ENCODE measurements around the gene RAB11FIP4. TPM values are rescaled to one million over a fixed set of nuclear protein-coding genes. Genes with fewer than 3 reads are reported as not detected.

Gene RAB11FIP4
- total and polyA plus RNA-seq, 2 donors (not counting 3 experiments of a cell fraction or from before 2014, with no cell fraction given): 0.08 to 0.38 TPM

DNA sequence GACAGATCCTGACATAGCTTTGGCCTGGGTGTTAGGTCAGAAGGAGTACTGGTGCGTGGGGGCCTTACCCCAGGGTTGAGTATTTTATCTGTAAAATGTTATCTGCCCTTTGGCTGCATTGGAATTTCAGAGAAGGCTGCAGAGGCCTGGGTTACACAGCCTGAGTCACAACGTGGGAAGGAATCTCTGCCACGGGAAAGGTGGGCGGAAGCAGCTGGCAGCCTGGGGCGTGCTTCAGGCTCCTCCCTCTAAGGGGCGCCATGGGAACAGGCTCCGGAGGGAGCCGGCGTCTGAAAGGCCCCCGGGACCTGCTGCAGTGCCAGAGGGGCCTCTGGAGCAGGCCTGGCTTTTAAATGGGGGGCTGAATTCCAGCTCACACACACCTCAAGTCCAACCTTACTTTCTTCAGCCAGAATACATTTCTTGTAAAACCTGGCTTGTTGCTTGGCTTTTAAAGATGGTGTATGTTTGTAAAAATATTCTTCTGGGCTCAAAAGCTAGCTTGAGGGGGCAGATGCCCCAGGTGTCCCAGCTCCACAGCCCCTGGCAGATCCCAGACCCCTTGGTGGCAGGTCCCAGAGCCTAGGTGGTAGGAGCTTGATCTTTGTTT is 142.2 kb downstream of the RAB11FIP4 start:
- CTCF ChIA-PET: interaction anchor here (0.9 to 3.1 kb wide), 8 partner anchors 8 to 368 kb away, joined by 3 to 33 read pairs (median 5); partner anchors contain the start of gene UTP6
- H4K20me1 ChIP-seq (replicated peaks; ENCODE audit: control insufficient read depth, extremely low read depth, insufficient read depth, low read length): no peaks in the 10 kb centered on the region
- no peak overlapping the region for H3K4me2 ChIP-seq (ENCODE audit: insufficient read depth, low read length)
- H3K36me3 ChIP-seq (ENCODE audit: control insufficient read depth in 2 of 2, extremely low read depth in 1 of 2, insufficient read depth in 2 of 2, low read length in 2 of 2): no peaks in the 10 kb centered on the region
- DNase-seq (ENCODE audit: low read depth, low spot score) (peak; percentile 44), FAIRE-seq (peak; percentile 73)
- H2AFZ ChIP-seq (ENCODE audit: low read depth, low read length): no peak overlapping the region
- H3K9me1 ChIP-seq (replicated peaks; ENCODE audit: control insufficient read depth, extremely low read depth, insufficient read depth, low read length): no peaks in the 10 kb centered on the region
- intact Hi-C loops (cut with micrococcal nuclease) (loop anchor here (2.0 kb wide), 1 partner anchor 309 kb away; no protein-coding TSS in a partner anchor), dilution Hi-C loops (cut with MboI; ENCODE audit: extremely low pct_ligation_motif_present, low sequenced_read_pairs) (no loop called here)
- H3K27me3 ChIP-seq (ENCODE audit: control insufficient read depth in 2 of 2, insufficient read depth in 2 of 2, low read length in 2 of 2): no peaks in the 10 kb centered on the region
- H3K4me3 ChIP-seq (replicated peaks in 1 of 3; ENCODE audit: insufficient read depth in 1 of 3, low read depth in 1 of 3, low read length in 3 of 3): no peak overlapping the region
- no peaks in the 10 kb centered on the region for H3K4me1 ChIP-seq (ENCODE audit: control insufficient read depth, extremely low read depth, insufficient read depth, low read length)
- no TSS peak for BruUV-seq (replicated peaks)
- H3K9ac ChIP-seq (replicated peaks; ENCODE audit: extremely low read depth, insufficient read depth, low read length): no peak overlapping the region
- H3K27ac ChIP-seq (ENCODE audit: insufficient read depth, low read depth, low read length): no peak overlapping the region
- H3K9me3 ChIP-seq (replicated peaks; ENCODE audit: control insufficient read depth, insufficient read depth, low read length): no peaks in the 10 kb centered on the region
- POLR2A ChIA-PET: no interaction called here
- H3K79me2 ChIP-seq (ENCODE audit: control insufficient read depth, insufficient read depth, low read length): no peaks in the 10 kb centered on the region
- TF ChIP-seq POLR2AphosphoS5 (IDR thresholded peaks at IDR 0.05; ENCODE audit: insufficient read depth, low read depth, low read length): no peak
- TF ChIP-seq, protein P1, sequence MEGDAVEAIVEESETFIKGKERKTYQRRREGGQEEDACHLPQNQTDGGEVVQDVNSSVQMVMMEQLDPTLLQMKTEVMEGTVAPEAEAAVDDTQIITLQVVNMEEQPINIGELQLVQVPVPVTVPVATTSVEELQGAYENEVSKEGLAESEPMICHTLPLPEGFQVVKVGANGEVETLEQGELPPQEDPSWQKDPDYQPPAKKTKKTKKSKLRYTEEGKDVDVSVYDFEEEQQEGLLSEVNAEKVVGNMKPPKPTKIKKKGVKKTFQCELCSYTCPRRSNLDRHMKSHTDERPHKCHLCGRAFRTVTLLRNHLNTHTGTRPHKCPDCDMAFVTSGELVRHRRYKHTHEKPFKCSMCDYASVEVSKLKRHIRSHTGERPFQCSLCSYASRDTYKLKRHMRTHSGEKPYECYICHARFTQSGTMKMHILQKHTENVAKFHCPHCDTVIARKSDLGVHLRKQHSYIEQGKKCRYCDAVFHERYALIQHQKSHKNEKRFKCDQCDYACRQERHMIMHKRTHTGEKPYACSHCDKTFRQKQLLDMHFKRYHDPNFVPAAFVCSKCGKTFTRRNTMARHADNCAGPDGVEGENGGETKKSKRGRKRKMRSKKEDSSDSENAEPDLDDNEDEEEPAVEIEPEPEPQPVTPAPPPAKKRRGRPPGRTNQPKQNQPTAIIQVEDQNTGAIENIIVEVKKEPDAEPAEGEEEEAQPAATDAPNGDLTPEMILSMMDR (IDR thresholded peaks at IDR 0.05; ENCODE audit: extremely low read depth in 1 of 2, insufficient read depth in 1 of 2, low read depth in 1 of 2, low read length in 2 of 2): peak; percentile 20 to 36

DNA sequence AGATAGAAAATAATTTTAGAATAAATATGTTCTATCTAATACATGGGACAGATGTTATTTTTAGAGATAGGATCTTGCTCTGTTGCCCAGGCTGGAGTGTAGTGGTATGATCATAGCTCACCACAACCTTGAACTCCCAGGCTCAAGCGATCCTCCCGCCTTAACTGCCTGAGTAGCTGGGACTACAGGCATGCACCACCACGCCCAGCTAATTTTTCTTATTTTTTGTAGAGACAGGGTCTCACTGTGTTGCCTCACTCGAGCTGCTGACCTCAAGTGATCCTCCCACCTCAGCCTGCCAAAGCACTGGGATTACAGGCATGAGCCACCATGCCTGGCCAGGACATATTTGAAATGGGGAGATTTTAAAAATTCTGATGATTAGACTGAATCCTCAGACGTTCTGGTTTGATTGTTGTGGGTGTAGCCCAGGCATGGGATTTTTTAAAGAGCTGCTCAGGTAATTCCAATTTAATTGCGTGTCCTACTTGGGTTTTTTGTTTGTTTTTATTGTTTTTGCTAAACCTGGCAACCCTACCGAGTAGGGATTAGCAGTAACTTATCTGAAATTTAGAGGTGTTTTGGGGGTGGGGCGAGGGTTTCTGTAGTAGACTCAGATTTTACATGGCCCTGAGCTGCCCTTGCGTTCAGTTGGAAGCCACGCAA is 142.9 kb downstream of the RAB11FIP4 start:
- BruUV-seq (replicated peaks): no TSS peak
- ChIA-PET POLR2A (no interaction called here), CTCF (interaction anchor here (0.9 to 3.1 kb wide), 15 partner anchors 7 to 367 kb away, joined by 3 to 33 read pairs (median 4); partner anchors contain the start of gene UTP6)
- Histone ChIP-seq H3K4me2 (ENCODE audit: insufficient read depth, low read length) (no peak overlapping the region), H3K9me1 (replicated peaks; ENCODE audit: control insufficient read depth, extremely low read depth, insufficient read depth, low read length) (no peaks in the 10 kb centered on the region), H4K20me1 (replicated peaks; ENCODE audit: control insufficient read depth, extremely low read depth, insufficient read depth, low read length) (no peaks in the 10 kb centered on the region), H3K9me3 (replicated peaks; ENCODE audit: control insufficient read depth, insufficient read depth, low read length) (no peaks in the 10 kb centered on the region), H3K27ac (ENCODE audit: insufficient read depth, low read depth, low read length) (no peak overlapping the region), H3K79me2 (ENCODE audit: control insufficient read depth, insufficient read depth, low read length) (no peaks in the 10 kb centered on the region), H2AFZ (ENCODE audit: low read depth, low read length) (no peak overlapping the region), H3K36me3 (ENCODE audit: control insufficient read depth in 2 of 2, extremely low read depth in 1 of 2, insufficient read depth in 2 of 2, low read length in 2 of 2) (no peaks in the 10 kb centered on the region), H3K27me3 (ENCODE audit: control insufficient read depth in 2 of 2, insufficient read depth in 2 of 2, low read length in 2 of 2) (peaks cover 0 to under 1% of the 10 kb centered on the region in 2 experiments), H3K4me3 (replicated peaks in 1 of 3; ENCODE audit: insufficient read depth in 1 of 3, low read depth in 1 of 3, low read length in 3 of 3) (no peak overlapping the region), H3K9ac (replicated peaks; ENCODE audit: extremely low read depth, insufficient read depth, low read length) (no peak overlapping the region), H3K4me1 (ENCODE audit: control insufficient read depth, extremely low read depth, insufficient read depth, low read length) (no peaks in the 10 kb centered on the region)
- dilution Hi-C loops (cut with MboI; ENCODE audit: extremely low pct_ligation_motif_present, low sequenced_read_pairs) (no loop called here), intact Hi-C loops (cut with micrococcal nuclease) (no loop called here)
- FAIRE-seq (peak; percentile 55), DNase-seq (ENCODE audit: low read depth, low spot score) (no peak)
- TF ChIP-seq, protein P2, sequence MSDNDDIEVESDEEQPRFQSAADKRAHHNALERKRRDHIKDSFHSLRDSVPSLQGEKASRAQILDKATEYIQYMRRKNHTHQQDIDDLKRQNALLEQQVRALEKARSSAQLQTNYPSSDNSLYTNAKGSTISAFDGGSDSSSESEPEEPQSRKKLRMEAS (IDR thresholded peaks at IDR 0.05; ENCODE audit: insufficient read depth, insufficient read length): no peak
- TF ChIP-seq, protein P1 (IDR thresholded peaks at IDR 0.05; ENCODE audit: extremely low read depth in 1 of 2, insufficient read depth in 1 of 2, low read depth in 1 of 2, low read length in 2 of 2): no peak
- TF ChIP-seq EZH2 (IDR thresholded peaks at IDR 0.05; ENCODE audit: borderline replicate concordance, low read depth, low read length, severe bottlenecking): no peak
- TF ChIP-seq GATA2 (IDR thresholded peaks at IDR 0.05; ENCODE audit: insufficient read depth, insufficient read length, low read depth, low read length): no peak
- no peak for TF ChIP-seq POLR2AphosphoS5 (IDR thresholded peaks at IDR 0.05; ENCODE audit: insufficient read depth, low read depth, low read length)
- no peak for TF ChIP-seq MYC (IDR thresholded peaks at IDR 0.05; ENCODE audit: low read depth, low read length)
